Panc1 (cell line): Measurements from ENCODE around the gene MYCBP2. TPM values are rescaled to one million over a fixed set of nuclear protein-coding genes. Genes with fewer than 3 reads are reported as not detected.

ENCODE experiments used
- ATAC-seq: fragments of 200-7000 bp; cut with Tn5 transposase; 2 replicates; pipeline ENCODE4 v1.9.1; 2020; ENCODE audit warnings: mild to moderate bottlenecking, moderate library complexity
- BruUV-seq: library from RNA; stranded (reverse); fragments of 400-500 nt; replicated peaks from 2 replicates; lab custom pipeline; 2021; lab: Mats Ljungman, UMichigan
- CTCF ChIA-PET: fragments of 300-600 bp; sonication (Branson Sonifier 250); formaldehyde crosslinking; loops from one replicate; lab custom pipeline; 2022; ENCODE audit warnings: antibody characterized with exemption; lab: Charles Lee
- POLR2A ChIA-PET: fragments of 300-600 bp; sonication (Branson Sonifier 250); formaldehyde crosslinking; loops from one replicate; lab custom pipeline; 2022; ENCODE audit warnings: antibody characterized with exemption; lab: Charles Lee
- DNase-seq: peaks from one replicate; pipeline ENCODE4 v3.0.0-alpha.2; 2010; ENCODE audit warnings: low read depth, low spot score
- H3K27ac ChIP-seq: 2 replicates; pipeline ENCODE4 v1.5.1; 2011; ENCODE audit warnings: mild to moderate bottlenecking, low read length, inconsistent platforms
- H3K27me3 ChIP-seq: fragments of 200-500 bp; sonication (Bioruptor generic); 2 replicates; pipeline ENCODE4 v1.6.0; 2014; ENCODE audit warnings: low read length, inconsistent platforms; ENCODE audit not compliant: control insufficient read depth, insufficient read depth
- H3K36me3 ChIP-seq: fragments of 200-500 bp; sonication (Bioruptor generic); 2 replicates; pipeline ENCODE4 v1.5.1; 2014; ENCODE audit warnings: inconsistent platforms, mild to moderate bottlenecking, low read length, moderate library complexity; ENCODE audit not compliant: control insufficient read depth, insufficient read depth
- H3K4me1 ChIP-seq: 2 replicates; pipeline ENCODE4 v1.5.1; 2011; ENCODE audit warnings: inconsistent platforms, mild to moderate bottlenecking, low read length, moderate library complexity; ENCODE audit not compliant: control insufficient read depth, insufficient read depth
- H3K4me3 ChIP-seq, 2 experiments: 2 replicates each; pipeline ENCODE4 v1.5.1; 2011 to 2012; ENCODE audit warnings: low read depth in 2 of 2, low read length in 2 of 2, mild to moderate bottlenecking in 2 of 2, inconsistent platforms in 1 of 2, moderate library complexity in 1 of 2
- H3K9me3 ChIP-seq: fragments of 200-500 bp; sonication (Bioruptor generic); 2 replicates; pipeline ENCODE4 v1.5.1; 2014; ENCODE audit warnings: low read depth, mild to moderate bottlenecking, inconsistent platforms, low read length, moderate library complexity; ENCODE audit not compliant: control insufficient read depth, insufficient read depth
- CTCF ChIP-seq: fragments of 450-650 bp; IDR thresholded peaks from 2 replicates; pipeline ENCODE4 v1.5.1; 2017; ENCODE audit warnings: mild to moderate bottlenecking
- POLR2AphosphoS5 ChIP-seq: IDR thresholded peaks from 2 replicates; pipeline ENCODE4 v1.6.1; 2012; ENCODE audit warnings: mild to moderate bottlenecking, low read depth, low read length, moderate library complexity
- REST ChIP-seq, 2 experiments: IDR thresholded peaks; 2 replicates each; pipeline ENCODE4 v1.6.1; 2011 to 2012; ENCODE audit warnings: low read depth in 2 of 2, control low read depth in 1 of 2, low read length in 1 of 2, mild to moderate bottlenecking in 1 of 2, moderate library complexity in 1 of 2; ENCODE audit not compliant: insufficient read depth in 1 of 2
- SIN3A ChIP-seq: IDR thresholded peaks from 2 replicates; pipeline ENCODE4 v1.6.1; 2012; ENCODE audit warnings: low read depth, mild to moderate bottlenecking, low read length, moderate library complexity, borderline replicate concordance; ENCODE audit not compliant: insufficient read depth
- TCF7L2 ChIP-seq: IDR thresholded peaks from 2 replicates; pipeline ENCODE4 v1.6.1; 2011; ENCODE audit warnings: mild to moderate bottlenecking, low read depth, low read length, inconsistent platforms
- in situ Hi-C: cut with HindIII; loops from 2 replicates; pipeline ENCODE4 v1.10.0; 2016; ENCODE audit warnings: low sequenced_read_pairs, low pct_unique_long_range_greater_than_20kb
- intact Hi-C: fragments of 100-400 bp; cut with micrococcal nuclease; formaldehyde crosslinking; loops from one replicate; pipeline ENCODE4 v1.10.0; 2022; ENCODE audit not compliant: unreplicated experiment
- total RNA-seq: library from RNA; stranded (reverse); gene quantifications from one replicate; pipeline ENCODE4 v1.2.1, GENCODE V29; 2021; ENCODE audit not compliant: unreplicated experiment

MYCBP2 gene
- total RNA-seq, 1 experiment from 2014 or later = 41.4 TPM

GRCh38 chr13:77171451-77171850, 155.4 kb downstream of the MYCBP2 start:
- no peak overlapping the region for H3K4me3 ChIP-seq
- ATAC-seq = no peak
- in situ Hi-C loops (no loop called here), intact Hi-C loops (no loop called here)
- CTCF ChIA-PET = no interaction called here
- no peaks in the 10 kb centered on the region for H3K27me3 ChIP-seq
- no TSS peak for BruUV-seq
- TF ChIP-seq CTCF (no peak), SIN3A (no peak), REST (IDR thresholded peaks at IDR 0.05; ENCODE audit: insufficient read depth in 1 of 2, low read depth in 2 of 2, low read length in 1 of 2) (no peak)
- peaks cover 4% of the 10 kb centered on the region for H3K36me3 ChIP-seq
- POLR2A ChIA-PET = no interaction called here
- no peak overlapping the region for H3K27ac ChIP-seq
- no peak for DNase-seq
- H3K9me3 ChIP-seq = no peaks in the 10 kb centered on the region
- H3K4me1 ChIP-seq = no peaks in the 10 kb centered on the region

GRCh38 chr13:77168237-77168636, 158.7 kb downstream of the MYCBP2 start:
- H3K27ac ChIP-seq = no peak overlapping the region
- H3K27me3 ChIP-seq = no peaks in the 10 kb centered on the region
- ATAC-seq (no peak), DNase-seq (no peak)
- ChIA-PET POLR2A (no interaction called here), CTCF (no interaction called here)
- H3K36me3 ChIP-seq = peaks cover 6% of the 10 kb centered on the region; the same call in 1 of the 2 replicates
- intact Hi-C loops = no loop called here
- H3K4me3 ChIP-seq = no peak overlapping the region
- no TSS peak for BruUV-seq
- no peak for TF ChIP-seq SIN3A
- no peak for TF ChIP-seq TCF7L2
- TF ChIP-seq CTCF = no peak
- no peak for TF ChIP-seq REST (IDR thresholded peaks at IDR 0.05; ENCODE audit: insufficient read depth in 1 of 2, low read depth in 2 of 2, low read length in 1 of 2)
- no peak for TF ChIP-seq POLR2AphosphoS5
- no peaks in the 10 kb centered on the region for H3K4me1 ChIP-seq
- in situ Hi-C loops = no loop called here
- H3K9me3 ChIP-seq = no peaks in the 10 kb centered on the region
